ENCODE data around the gene ARL6IP6.

ARL6IP6 gene

GRCh38 chr2:152781175-152781574, 62.8 kb downstream of the ARL6IP6 start:
- TF ChIP-seq ZBTB44 (tag by site-specific recombination; IDR thresholded peaks at IDR 0.05) (no peak), REPIN1 (tag by site-specific recombination; IDR thresholded peaks at IDR 0.05; ENCODE audit: low read depth) (no peak)
- TF ChIP-seq, protein P1, sequence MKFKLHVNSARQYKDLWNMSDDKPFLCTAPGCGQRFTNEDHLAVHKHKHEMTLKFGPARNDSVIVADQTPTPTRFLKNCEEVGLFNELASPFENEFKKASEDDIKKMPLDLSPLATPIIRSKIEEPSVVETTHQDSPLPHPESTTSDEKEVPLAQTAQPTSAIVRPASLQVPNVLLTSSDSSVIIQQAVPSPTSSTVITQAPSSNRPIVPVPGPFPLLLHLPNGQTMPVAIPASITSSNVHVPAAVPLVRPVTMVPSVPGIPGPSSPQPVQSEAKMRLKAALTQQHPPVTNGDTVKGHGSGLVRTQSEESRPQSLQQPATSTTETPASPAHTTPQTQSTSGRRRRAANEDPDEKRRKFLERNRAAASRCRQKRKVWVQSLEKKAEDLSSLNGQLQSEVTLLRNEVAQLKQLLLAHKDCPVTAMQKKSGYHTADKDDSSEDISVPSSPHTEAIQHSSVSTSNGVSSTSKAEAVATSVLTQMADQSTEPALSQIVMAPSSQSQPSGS (tag by site-specific recombination; IDR thresholded peaks at IDR 0.05; ENCODE audit: low read depth): no peak
- no peaks in the 10 kb centered on the region for H3K4me1 ChIP-seq (ENCODE audit: control insufficient read depth, insufficient read depth, low read length)
- no peaks in the 10 kb centered on the region for H3K36me3 ChIP-seq (ENCODE audit: control insufficient read depth in 2 of 2, insufficient read depth in 1 of 2, low read length in 2 of 2)
- no peaks in the 10 kb centered on the region for H3K9me3 ChIP-seq (ENCODE audit: control insufficient read depth, insufficient read depth, low read depth, low read length)
- H3K27ac ChIP-seq (ENCODE audit: extremely low read depth, low read depth, low read length): no peak overlapping the region
- POLR2A ChIA-PET: no interaction called here
- CTCF ChIA-PET: no interaction called here
- H3K4me3 ChIP-seq (ENCODE audit: low read depth, low read length): no peak overlapping the region

- H3K36me3 ChIP-seq (ENCODE audit: control insufficient read depth in 2 of 2, insufficient read depth in 1 of 2, low read length in 2 of 2): no peaks in the 10 kb centered on the region
- H3K9me3 ChIP-seq (ENCODE audit: control insufficient read depth, insufficient read depth, low read depth, low read length): no peaks in the 10 kb centered on the region
- no peak overlapping the region for H3K27ac ChIP-seq (ENCODE audit: extremely low read depth, low read depth, low read length)
- no peak overlapping the region for H3K4me3 ChIP-seq (ENCODE audit: low read depth, low read length)
- TF ChIP-seq ZSCAN16 (tag by site-specific recombination; IDR thresholded peaks at IDR 0.05) (no peak), TSHZ1 (tag by site-specific recombination; IDR thresholded peaks at IDR 0.05; ENCODE audit: borderline replicate concordance) (no peak), ZNF707 (tag by site-specific recombination; IDR thresholded peaks at IDR 0.05) (no peak), ZNF169 (tag by site-specific recombination; IDR thresholded peaks at IDR 0.05) (no peak), ZNF24 (tag by site-specific recombination; IDR thresholded peaks at IDR 0.05) (no peak), KLF9 (tag by site-specific recombination; IDR thresholded peaks at IDR 0.05; ENCODE audit: low read depth) (no peak), ZNF37A (tag by site-specific recombination; IDR thresholded peaks at IDR 0.05) (no peak), FEZF1 (tag by site-specific recombination; IDR thresholded peaks at IDR 0.05) (no peak), INSM2 (tag by site-specific recombination; IDR thresholded peaks at IDR 0.05) (no peak), ZNF362 (tag by site-specific recombination; IDR thresholded peaks at IDR 0.05) (no peak)
- TF ChIP-seq, protein P2, sequence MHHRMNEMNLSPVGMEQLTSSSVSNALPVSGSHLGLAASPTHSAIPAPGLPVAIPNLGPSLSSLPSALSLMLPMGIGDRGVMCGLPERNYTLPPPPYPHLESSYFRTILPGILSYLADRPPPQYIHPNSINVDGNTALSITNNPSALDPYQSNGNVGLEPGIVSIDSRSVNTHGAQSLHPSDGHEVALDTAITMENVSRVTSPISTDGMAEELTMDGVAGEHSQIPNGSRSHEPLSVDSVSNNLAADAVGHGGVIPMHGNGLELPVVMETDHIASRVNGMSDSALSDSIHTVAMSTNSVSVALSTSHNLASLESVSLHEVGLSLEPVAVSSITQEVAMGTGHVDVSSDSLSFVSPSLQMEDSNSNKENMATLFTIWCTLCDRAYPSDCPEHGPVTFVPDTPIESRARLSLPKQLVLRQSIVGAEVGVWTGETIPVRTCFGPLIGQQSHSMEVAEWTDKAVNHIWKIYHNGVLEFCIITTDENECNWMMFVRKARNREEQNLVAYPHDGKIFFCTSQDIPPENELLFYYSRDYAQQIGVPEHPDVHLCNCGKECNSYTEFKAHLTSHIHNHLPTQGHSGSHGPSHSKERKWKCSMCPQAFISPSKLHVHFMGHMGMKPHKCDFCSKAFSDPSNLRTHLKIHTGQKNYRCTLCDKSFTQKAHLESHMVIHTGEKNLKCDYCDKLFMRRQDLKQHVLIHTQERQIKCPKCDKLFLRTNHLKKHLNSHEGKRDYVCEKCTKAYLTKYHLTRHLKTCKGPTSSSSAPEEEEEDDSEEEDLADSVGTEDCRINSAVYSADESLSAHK (tag by site-specific recombination; IDR thresholded peaks at IDR 0.05): no peak
- TF ChIP-seq, protein P3, sequence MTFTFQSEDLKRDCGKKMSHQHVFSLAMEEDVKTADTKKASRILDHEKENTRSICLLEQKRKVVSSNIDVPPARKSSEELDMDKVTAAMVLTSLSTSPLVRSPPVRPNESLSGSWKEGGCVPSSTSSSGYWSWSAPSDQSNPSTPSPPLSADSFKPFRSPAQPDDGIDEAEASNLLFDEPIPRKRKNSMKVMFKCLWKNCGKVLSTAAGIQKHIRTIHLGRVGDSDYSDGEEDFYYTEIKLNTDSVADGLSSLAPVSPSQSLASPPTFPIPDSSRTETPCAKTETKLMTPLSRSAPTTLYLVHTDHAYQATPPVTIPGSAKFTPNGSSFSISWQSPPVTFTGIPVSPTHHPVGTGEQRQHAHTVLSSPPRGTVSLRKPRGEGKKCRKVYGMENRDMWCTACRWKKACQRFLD (tag by site-specific recombination; IDR thresholded peaks at IDR 0.05): no peak
- no peaks in the 10 kb centered on the region for H3K4me1 ChIP-seq (ENCODE audit: control insufficient read depth, insufficient read depth, low read length)
- ChIA-PET POLR2A (no interaction called here), CTCF (no interaction called here)
Measured at GRCh38 chr2:152782171-152782570, 63.8 kb downstream of the ARL6IP6 start.
